Sigmoid colon (tissue), 7 donors: ENCODE results near the gene FEZF1. TPM values are rescaled to one million over a fixed set of nuclear protein-coding genes. Genes with fewer than 3 reads are reported as not detected.

Source experiments
- DNase-seq: peaks from one replicate; pipeline ENCODE4 v3.0.0-alpha.2; 2019
- H3K27ac ChIP-seq, 4 donors: fragments of 200-600 bp; sonication (generic); one replicate each; pipeline ENCODE4 v1.5.1; 2016 to 2019; ENCODE audit warnings: mild to moderate bottlenecking in 1 of 4
- H3K27me3 ChIP-seq, 3 donors: fragments of 200-600 bp; sonication (generic); one replicate each; pipeline ENCODE4 v1.5.1; 2019; ENCODE audit warnings: mild to moderate bottlenecking in 1 of 3
- H3K36me3 ChIP-seq, 4 donors: fragments of 200-600 bp; sonication (generic); one replicate each; pipeline ENCODE4 v1.5.1; 2016 to 2019
- H3K4me1 ChIP-seq, 4 donors: fragments of 200-600 bp; sonication (generic); one replicate each; pipeline ENCODE4 v1.5.1; 2017 to 2019
- H3K4me3 ChIP-seq, 4 donors: fragments of 200-600 bp; sonication (generic); one replicate each; pipeline ENCODE4 v1.5.1; 2017 to 2019; ENCODE audit warnings: mild to moderate bottlenecking in 2 of 4, moderate library complexity in 1 of 4
- H3K9me3 ChIP-seq, 4 donors: fragments of 200-600 bp in 3 of 4; sonication (generic) in 3 of 4; one replicate each; pipeline versions ENCODE4 v1.5.1 to v1.6.1; 2013 to 2019
- EP300 ChIP-seq, 4 donors: sonication (generic); formaldehyde crosslinking; IDR thresholded peaks; one replicate each; pipeline ENCODE4 v1.6.1; 2017; ENCODE audit warnings: antibody characterized with exemption in 4 of 4
- POLR2A ChIP-seq, 2 donors: fragments of 450-650 bp; IDR thresholded peaks; one replicate each; pipeline ENCODE4 v1.6.1; 2016; ENCODE audit warnings: antibody characterized with exemption in 2 of 2, mild to moderate bottlenecking in 2 of 2, moderate library complexity in 2 of 2
- POLR2AphosphoS5 ChIP-seq, 4 donors: sonication (generic); formaldehyde crosslinking; IDR thresholded peaks; one replicate each; pipeline ENCODE4 v1.6.1; 2017; ENCODE audit warnings: antibody characterized with exemption in 4 of 4
- WGBS, 2 donors: extraction: QIAGEN DNeasy Blood & Tissue Kit; methylation state at CpG; one replicate each; pipeline ENCODE4 v1.1.7; 2013; 5-methylcytosine and 5-hydroxymethylcytosine counted together
- intact Hi-C: fragments of 100-400 bp; cut with DNase I; formaldehyde crosslinking; loops from one replicate; pipeline ENCODE4 v1.15.1; 2023
- polyA plus RNA-seq, 3 donors: library from polyadenylated mRNA; stranded (reverse); fragments of 200-250 nt; gene quantifications; one replicate each; pipeline ENCODE4 v1.2.3, GENCODE V29; 2013
- total RNA-seq, 4 donors: library from RNA; depleted of rRNA; stranded (reverse); fragments of >200 nt; gene quantifications; one replicate each; pipeline ENCODE4 v1.1.0, GENCODE V29; 2016
- TF ChIP-seq, protein P1 (sequence below), 4 experiments: fragments of 450-650 bp in 3 of 4; fragments of 200-600 bp in 1 of 4; IDR thresholded peaks; one replicate each; pipeline ENCODE4 v1.5.1; 2016 to 2019; ENCODE audit warnings: antibody characterized with exemption in 4 of 4, mild to moderate bottlenecking in 3 of 4, moderate library complexity in 2 of 4
- donor health status: healthy with polysubstance abuse.
- donor health status: Bipolar disorder and iron deficiency.
- donor health status: healthy.

The FEZF1 gene
- total and polyA plus RNA-seq, 7 donors = not detected

DNA sequence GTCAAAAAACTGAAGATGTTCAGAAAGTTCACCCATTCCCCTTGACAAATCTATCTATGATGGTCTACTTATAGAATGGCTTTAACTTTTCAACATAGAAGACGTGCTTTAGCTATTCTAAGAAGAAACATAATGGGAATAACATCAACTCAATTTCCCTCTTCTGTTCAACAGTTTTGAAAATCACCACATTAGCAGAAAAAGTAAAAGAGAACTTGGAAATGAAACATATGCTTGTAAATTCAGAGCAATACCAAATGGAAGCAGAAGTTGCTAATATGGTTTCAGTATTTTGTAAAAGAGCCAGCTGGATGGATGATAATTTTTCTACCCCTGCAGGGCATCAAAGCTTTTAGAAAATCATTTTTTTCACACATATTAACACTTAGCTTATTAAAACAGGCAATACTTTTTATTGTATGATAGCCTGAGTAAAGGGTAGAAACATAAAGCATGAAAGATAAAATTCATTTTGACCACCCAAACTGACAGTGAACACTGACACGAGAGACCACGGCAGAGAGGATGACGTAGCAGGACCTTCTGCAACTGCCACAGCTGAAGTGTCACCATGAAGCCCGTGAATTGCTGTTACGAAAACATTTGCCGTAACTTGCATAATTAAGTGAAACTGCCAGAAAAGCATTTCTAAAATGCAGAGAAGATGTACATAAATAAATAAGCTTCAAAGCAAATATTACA is 39.2 kb upstream of the FEZF1 start:
- intact Hi-C loops = no loop called here
- TF ChIP-seq EP300 (IDR thresholded peaks at IDR 0.05) (no peak), POLR2AphosphoS5 (IDR thresholded peaks at IDR 0.05) (no peak), POLR2A (IDR thresholded peaks at IDR 0.05) (no peak)
- TF ChIP-seq, protein P1, sequence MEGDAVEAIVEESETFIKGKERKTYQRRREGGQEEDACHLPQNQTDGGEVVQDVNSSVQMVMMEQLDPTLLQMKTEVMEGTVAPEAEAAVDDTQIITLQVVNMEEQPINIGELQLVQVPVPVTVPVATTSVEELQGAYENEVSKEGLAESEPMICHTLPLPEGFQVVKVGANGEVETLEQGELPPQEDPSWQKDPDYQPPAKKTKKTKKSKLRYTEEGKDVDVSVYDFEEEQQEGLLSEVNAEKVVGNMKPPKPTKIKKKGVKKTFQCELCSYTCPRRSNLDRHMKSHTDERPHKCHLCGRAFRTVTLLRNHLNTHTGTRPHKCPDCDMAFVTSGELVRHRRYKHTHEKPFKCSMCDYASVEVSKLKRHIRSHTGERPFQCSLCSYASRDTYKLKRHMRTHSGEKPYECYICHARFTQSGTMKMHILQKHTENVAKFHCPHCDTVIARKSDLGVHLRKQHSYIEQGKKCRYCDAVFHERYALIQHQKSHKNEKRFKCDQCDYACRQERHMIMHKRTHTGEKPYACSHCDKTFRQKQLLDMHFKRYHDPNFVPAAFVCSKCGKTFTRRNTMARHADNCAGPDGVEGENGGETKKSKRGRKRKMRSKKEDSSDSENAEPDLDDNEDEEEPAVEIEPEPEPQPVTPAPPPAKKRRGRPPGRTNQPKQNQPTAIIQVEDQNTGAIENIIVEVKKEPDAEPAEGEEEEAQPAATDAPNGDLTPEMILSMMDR (IDR thresholded peaks at IDR 0.05) = no peak
- Histone ChIP-seq H3K4me1 (no peaks in the 10 kb centered on the region), H3K27me3 (no peaks in the 10 kb centered on the region), H3K4me3 (no peak overlapping the region), H3K36me3 (no peaks in the 10 kb centered on the region), H3K9me3 (no peaks in the 10 kb centered on the region), H3K27ac (no peak overlapping the region)
- DNase-seq = no peak
- WGBS, 2 donors = 81 to 93% methylated on average over 7 of the region's 7 CpGs

DNA sequence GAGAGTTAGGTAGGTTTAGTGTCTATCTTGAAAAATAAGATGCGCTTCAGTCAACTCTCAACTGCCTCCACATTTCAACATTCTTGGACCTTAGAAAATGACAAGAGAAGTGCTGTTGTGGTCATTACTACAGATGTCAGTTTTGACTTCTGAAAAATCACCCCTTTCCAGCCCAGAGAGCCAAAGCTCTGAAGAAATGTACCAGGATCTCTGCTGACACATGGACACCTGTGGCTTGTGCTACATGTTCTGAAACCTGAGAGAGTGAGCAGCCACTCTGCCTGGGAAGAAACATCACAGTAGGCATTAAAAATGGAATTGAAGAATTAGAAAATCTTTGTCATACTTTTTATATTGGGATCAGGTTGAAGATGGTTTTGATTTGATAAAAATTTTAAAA is 35.9 kb upstream of the FEZF1 start:
- DNase-seq = no peak
- Histone ChIP-seq H3K36me3 (no peaks in the 10 kb centered on the region), H3K27me3 (no peaks in the 10 kb centered on the region), H3K9me3 (no peaks in the 10 kb centered on the region), H3K4me1 (no peaks in the 10 kb centered on the region), H3K27ac (no peak overlapping the region), H3K4me3 (no peak overlapping the region)
- intact Hi-C loops = no loop called here
- 95% methylated on average over 1 of the region's 1 CpG for WGBS, 2 donors
- TF ChIP-seq POLR2A (IDR thresholded peaks at IDR 0.05) (no peak), EP300 (IDR thresholded peaks at IDR 0.05) (no peak), POLR2AphosphoS5 (IDR thresholded peaks at IDR 0.05) (no peak)
- TF ChIP-seq, protein P1 (IDR thresholded peaks at IDR 0.05) = no peak

- no peaks in the 10 kb centered on the region for H3K4me1 ChIP-seq
- intact Hi-C loops = no loop called here
- no peak overlapping the region for H3K27ac ChIP-seq
- 89 to 91% methylated on average over 6 of the region's 6 CpGs for WGBS, 2 donors
- H3K27me3 ChIP-seq = no peaks in the 10 kb centered on the region
- no peaks in the 10 kb centered on the region for H3K9me3 ChIP-seq
- TF ChIP-seq POLR2A (IDR thresholded peaks at IDR 0.05) = no peak
- TF ChIP-seq, protein P1 (IDR thresholded peaks at IDR 0.05) = no peak
- TF ChIP-seq POLR2AphosphoS5 (IDR thresholded peaks at IDR 0.05) = no peak
- no peak for TF ChIP-seq EP300 (IDR thresholded peaks at IDR 0.05)
- H3K4me3 ChIP-seq = no peak overlapping the region
- no peak for DNase-seq
- no peaks in the 10 kb centered on the region for H3K36me3 ChIP-seq
Observed at GRCh38 chr7:122339145-122339904, 34.8 kb upstream of the FEZF1 start.

DNA sequence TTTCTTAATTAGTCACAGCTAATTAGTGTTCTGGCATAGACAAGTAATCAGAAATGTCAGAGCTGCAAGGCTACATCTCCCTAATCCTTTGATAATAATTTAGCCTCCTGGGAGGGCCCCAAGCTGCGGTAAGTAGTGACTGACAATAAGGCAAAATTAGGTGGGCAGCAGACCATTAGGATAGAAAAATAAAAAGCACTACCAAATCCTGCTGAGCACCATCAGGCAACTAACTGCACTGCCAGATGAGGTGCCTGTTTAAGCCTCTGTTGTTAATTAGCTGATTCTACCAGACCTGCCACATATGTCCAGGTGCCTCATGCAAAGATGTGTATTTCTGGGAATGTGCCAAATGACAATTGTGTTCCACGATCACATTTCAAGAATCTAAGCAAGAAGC is 32.5 kb upstream of the FEZF1 start:
- Histone ChIP-seq H3K9me3 (no peaks in the 10 kb centered on the region), H3K4me1 (no peaks in the 10 kb centered on the region), H3K27me3 (no peaks in the 10 kb centered on the region), H3K4me3 (no peak overlapping the region), H3K27ac (no peak overlapping the region), H3K36me3 (no peaks in the 10 kb centered on the region)
- TF ChIP-seq POLR2AphosphoS5 (IDR thresholded peaks at IDR 0.05) = no peak
- TF ChIP-seq POLR2A (IDR thresholded peaks at IDR 0.05) = no peak
- TF ChIP-seq EP300 (IDR thresholded peaks at IDR 0.05) = no peak
- TF ChIP-seq, protein P1 (IDR thresholded peaks at IDR 0.05) = no peak
- WGBS, 2 donors = 83 to 85% methylated on average over 2 of the region's 2 CpGs
- DNase-seq = no peak
- intact Hi-C loops = no loop called here
